ENCODE measurements around the gene S100A7.
"Not testable (repeated sequence)": the region's sequence is repeated elsewhere in the genome, so short reads cannot be mapped to it uniquely, and the experiment has no call there.

S100A7 gene

GRCh38 chr1:153475282-153475681 lies 14.8 kb upstream of the S100A7 start:
- no peak for DNase-seq

- no peak for DNase-seq
Measured at GRCh38 chr1:153474347-153474746, 13.9 kb upstream of the S100A7 start.

GRCh38 chr1:153470707-153471106 lies 10.3 kb upstream of the S100A7 start:
- no peak for DNase-seq

GRCh38 chr1:153466908-153467307 lies 6.5 kb upstream of the S100A7 start:
- DNase-seq = no peak

GRCh38 chr1:153465811-153466636 lies 5.6 kb upstream of the S100A7 start:
- no peak for DNase-seq

- not testable (repeated sequence) for DNase-seq
Measured at GRCh38 chr1:153462741-153463140, 2.3 kb upstream of the S100A7 start.

- DNase-seq = no peak
Measured at GRCh38 chr1:153459655-153460054, 796 bp downstream of the S100A7 start.

GRCh38 chr1:153456396-153456795 lies 4.1 kb downstream of the S100A7 start:
- DNase-seq = no peak

GRCh38 chr1:153448851-153449250 lies 11.6 kb downstream of the S100A7 start:
- not testable (repeated sequence) for DNase-seq

GRCh38 chr1:153447498-153448170 lies 12.8 kb downstream of the S100A7 start:
- DNase-seq = no peak

GRCh38 chr1:153444078-153444477 lies 16.4 kb downstream of the S100A7 start:
- no peak for DNase-seq

GRCh38 chr1:153443486-153443885 lies 17.0 kb downstream of the S100A7 start:
- no peak for DNase-seq

GRCh38 chr1:153441238-153441755 lies 19.2 kb downstream of the S100A7 start:
- DNase-seq = peak; percentile 33

GRCh38 chr1:153439273-153439672 lies 21.2 kb downstream of the S100A7 start:
- DNase-seq = no peak

- no peak for DNase-seq
Measured at GRCh38 chr1:153438599-153438998, 21.9 kb downstream of the S100A7 start.

GRCh38 chr1:153437236-153437635 lies 23.2 kb downstream of the S100A7 start:
- DNase-seq = no peak

GRCh38 chr1:153434746-153435455 lies 25.6 kb downstream of the S100A7 start:
- no peak for DNase-seq

- DNase-seq = no peak
Measured at GRCh38 chr1:153432874-153433681, 27.4 kb downstream of the S100A7 start.

GRCh38 chr1:153431928-153432327 lies 28.5 kb downstream of the S100A7 start:
- no peak for DNase-seq

- no peak for DNase-seq
Measured at GRCh38 chr1:153431427-153431826, 29.0 kb downstream of the S100A7 start.

GRCh38 chr1:153431002-153431401 lies 29.4 kb downstream of the S100A7 start:
- DNase-seq = no peak

GRCh38 chr1:153430561-153430960 lies 29.9 kb downstream of the S100A7 start:
- no peak for DNase-seq

- no peak for DNase-seq
Measured at GRCh38 chr1:153430166-153430553, 30.3 kb downstream of the S100A7 start.

Measured in SHP77 treated with DMSO at 0.1 percent for 48 hours (cell line).